Esophagus mucosa (tissue), 1 donor: ENCODE data around the gene SFI1. TPM values are rescaled to one million over a fixed set of nuclear protein-coding genes. Genes with fewer than 3 reads are reported as not detected.

Source experiments
- ATAC-seq: fragments of 200-7000 bp; cut with Tn5 transposase; one replicate; pipeline ENCODE4 v1.9.1; 2020
- total RNA-seq: library from RNA; stranded (reverse); gene quantifications from one replicate; pipeline ENCODE4 v1.2.4, GENCODE V29; 2023
- donor health status: DM: yes; HTN: yes; CAD: no.

The SFI1 gene
- total RNA-seq, 1 donor from 2014 or later = 12.5 TPM

DNA sequence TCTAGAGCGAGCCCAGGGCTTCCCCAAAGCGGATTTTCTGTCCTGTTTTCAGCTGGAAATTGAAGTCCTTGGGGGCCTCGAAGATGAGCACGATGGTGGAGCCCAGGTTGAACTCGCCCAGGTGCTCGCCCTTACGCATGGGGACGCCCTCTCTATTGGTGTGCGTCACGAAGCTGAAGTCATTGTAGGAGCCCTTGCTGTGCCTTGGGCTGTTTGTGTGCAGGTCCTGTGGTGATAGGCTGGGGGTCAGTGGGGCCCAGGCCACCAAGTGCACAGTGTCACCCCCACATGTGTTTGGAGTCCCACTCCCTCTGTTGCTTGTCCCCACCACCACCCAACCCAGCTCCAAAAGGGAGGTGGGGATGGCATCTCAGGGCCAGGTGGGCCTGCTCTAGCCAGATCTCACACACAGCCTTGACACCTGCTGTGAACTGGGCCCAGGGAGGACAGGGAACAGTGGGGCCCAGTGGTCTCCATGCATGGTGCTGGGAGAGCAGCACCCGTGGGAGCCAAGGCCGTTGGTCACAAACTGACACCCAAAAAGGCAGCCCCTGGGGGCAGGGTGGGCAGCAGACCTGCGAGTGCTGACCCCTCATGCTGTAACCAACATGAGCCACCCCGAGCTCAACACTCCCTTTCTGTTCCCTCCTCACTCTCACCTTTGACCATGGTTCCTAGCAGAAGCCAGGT is 123.4 kb downstream of the SFI1 start:
- no peak for ATAC-seq

GRCh38 chr22:31620756-31621480 is 124.6 kb downstream of the SFI1 start:
- no peak for ATAC-seq

GRCh38 chr22:31621507-31622124 is 125.3 kb downstream of the SFI1 start:
- ATAC-seq = no peak

DNA sequence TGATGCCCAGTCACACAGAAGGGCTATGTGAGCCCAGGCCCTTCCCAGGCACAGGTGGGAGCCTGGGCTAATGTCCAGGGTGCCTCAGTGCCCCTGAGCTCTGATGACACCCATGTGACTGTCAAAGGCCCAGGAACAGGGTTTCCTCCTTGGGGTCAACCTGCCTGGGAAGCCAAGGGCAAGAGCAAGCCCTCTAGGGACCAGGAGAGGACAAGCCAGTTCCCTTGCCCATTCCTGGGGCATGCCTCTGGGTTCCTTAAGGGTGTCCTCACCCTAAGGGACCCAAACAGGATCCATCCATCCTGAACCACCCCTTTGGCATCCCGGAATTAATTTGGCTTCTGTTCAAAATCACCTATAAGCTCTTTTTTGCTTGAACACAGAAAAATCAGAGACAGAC is 126.6 kb downstream of the SFI1 start:
- no peak for ATAC-seq

- ATAC-seq = no peak
Measured at GRCh38 chr22:31623592-31624304, 127.4 kb downstream of the SFI1 start.

DNA sequence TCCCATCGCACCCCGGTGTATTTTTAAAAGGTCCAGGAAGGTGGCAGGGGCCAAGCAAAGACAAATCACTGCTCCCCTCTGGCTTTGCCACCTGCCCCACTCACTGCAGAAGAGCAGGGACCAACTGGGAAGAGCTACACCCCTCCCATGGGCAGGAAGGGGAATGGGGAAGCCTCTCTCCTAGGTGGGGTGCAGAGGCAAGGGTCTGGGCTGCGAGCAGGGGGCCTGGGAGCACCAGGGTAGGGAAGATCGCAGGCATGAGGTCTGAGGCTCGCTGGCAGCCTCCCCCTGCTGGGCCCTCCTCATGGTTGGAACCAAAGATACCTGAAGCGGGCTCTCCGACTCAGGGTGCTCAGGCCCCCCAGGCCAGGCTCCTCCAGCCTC is 128.9 kb downstream of the SFI1 start:
- ATAC-seq = no peak

GRCh38 chr22:31625661-31626426 is 129.5 kb downstream of the SFI1 start:
- peak; percentile 8 for ATAC-seq

- ATAC-seq = no peak
Measured at GRCh38 chr22:31626427-31627150, 130.3 kb downstream of the SFI1 start.

DNA sequence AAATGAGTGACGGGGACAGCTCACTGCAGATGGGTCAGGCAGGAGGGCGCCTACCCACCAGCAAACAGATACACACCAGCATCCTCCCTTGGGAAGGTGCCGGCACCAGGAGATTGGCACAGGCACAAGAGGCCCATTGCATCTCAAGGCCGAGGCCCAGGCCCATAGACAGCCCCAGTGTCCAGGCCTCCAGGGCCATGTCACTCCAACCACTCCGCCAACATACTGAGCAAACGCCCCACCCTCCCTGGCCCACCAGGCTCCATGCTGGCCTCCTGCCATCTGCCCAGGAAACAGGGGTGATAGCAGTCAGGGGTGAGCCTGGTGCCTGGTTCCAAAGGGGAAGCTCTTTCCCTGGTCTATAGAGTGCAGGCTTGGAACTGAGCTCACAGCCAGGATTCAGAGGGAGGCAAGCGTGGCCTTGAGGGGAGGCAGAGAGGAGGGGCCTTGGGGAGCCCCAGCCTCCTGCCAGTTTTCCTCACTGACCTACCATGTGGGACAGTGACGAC is 130.9 kb downstream of the SFI1 start:
- ATAC-seq = no peak

DNA sequence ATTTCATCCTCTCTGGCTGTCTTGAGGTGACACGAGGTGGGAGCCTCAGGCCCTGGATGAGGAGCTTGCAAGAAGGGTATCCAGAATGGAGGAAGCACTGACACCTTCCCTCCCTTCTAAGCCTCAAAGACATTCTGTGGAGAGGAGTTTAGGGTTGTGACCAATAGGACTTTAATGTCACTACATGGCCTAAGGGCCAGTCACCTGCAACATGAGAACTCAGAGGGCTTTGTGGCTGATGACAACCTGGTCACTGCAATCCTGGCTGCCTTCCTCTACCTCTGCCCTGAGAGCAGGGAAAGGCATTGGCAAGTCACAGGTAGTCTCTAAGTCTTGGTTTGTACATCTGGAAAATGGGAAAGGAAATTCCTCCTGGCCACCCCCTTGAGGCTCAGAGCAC is 132.0 kb downstream of the SFI1 start:
- no peak for ATAC-seq

GRCh38 chr22:31628969-31629708 is 132.8 kb downstream of the SFI1 start:
- no peak for ATAC-seq

DNA sequence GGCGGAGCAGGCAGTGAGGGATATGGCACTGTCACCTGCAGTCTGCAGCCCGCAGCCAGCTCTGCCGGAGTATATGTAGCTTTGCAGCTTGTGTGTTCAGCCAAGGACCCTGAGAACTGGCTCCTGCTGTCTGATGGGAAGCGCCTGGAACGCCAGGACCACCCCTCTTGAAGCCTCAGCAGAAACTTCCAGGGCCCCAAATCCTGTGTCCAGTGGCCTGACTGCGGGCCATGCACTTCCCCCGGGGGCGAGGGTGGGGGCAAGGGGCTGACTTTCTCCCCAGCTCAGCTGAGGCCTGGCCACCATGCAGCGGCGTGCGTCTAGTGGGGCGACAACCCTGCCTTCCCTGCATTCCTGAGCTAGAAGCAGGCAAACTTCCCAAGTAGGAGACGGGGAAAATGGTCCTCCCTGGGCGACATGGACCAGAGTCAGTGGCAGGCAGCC is 133.4 kb downstream of the SFI1 start:
- ATAC-seq = no peak

DNA sequence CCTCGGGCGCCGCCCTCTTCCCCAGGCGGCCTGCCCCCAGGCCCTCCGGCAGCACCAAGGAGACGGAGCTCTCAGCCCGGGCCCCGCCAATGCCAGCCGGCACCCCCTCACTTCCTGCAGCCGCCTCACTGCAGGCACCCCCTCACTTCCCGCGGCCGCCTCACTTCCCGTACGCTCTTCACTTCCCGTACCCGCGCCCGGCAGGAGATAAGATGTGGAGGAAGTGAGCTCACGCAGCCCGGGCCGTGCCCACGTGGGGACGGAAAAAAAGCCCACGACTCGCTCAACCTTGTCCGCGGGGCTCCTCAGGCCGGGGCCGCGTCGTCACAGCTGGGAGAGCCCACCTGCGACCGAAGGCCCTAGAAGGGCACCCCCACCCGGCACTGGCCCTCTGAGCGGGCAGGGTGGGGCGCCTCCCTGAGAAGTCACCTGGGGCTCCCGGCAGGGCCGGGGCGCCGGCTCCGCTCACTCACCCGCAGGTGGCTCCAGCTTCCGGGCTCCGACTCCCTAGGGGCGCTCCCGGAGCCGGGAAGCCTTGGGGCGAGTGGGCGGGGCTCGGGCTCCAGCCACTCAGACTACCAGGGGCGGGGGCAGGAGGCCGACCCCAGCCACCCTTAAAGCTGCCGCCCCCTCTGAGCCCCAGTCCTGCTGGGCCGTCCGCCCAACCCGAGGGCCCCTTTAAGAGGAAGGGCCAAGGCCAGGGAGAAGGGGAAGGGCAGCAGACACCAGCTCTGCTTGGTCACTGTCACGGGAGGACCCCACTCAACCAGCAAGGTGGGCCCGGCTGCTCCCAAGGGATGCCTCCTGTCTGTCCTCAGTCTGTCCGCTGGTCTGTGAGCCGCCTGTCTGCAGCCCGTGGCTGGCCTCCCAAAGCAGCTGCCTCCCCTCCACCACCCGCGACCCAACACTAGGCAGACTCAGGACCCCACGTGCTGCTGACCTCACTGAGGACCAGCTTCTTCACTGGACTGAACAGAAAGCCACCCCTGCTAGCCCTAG is 134.3 kb downstream of the SFI1 start:
- peak; percentile 73 for ATAC-seq

- no peak for ATAC-seq
Measured at GRCh38 chr22:31631436-31631835, 135.1 kb downstream of the SFI1 start.

DNA sequence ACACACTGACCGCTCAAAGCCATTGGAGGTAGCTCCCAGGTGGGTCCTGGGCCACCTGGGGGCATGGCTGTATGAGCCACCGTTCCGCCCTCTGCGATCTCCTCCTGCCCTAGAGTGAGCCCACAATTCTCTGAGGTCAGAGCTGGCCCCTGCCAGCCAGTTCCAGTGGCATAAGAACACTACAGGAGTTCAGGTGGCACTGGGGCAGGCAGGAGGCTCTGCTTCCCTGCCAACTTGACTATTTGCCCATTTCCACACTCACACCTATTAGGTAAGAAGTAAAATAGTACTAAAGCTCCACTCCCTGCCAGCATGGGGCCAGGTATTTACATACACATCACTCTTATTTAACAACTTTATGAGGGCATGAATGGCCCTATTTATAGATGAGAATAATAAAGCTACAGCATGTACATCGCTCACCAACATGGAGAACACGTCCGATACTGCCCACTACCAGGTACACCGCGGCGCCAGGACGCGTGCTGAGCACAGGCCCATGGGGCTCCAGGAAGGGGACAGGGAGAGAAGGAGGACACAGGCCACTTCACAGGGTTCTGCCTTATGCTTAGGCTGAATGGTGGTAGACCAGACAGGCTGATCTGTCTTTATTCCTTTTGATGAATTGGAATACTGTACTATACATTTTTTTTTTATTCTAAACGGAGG is 139.4 kb downstream of the SFI1 start:
- peak; percentile 5 for ATAC-seq

DNA sequence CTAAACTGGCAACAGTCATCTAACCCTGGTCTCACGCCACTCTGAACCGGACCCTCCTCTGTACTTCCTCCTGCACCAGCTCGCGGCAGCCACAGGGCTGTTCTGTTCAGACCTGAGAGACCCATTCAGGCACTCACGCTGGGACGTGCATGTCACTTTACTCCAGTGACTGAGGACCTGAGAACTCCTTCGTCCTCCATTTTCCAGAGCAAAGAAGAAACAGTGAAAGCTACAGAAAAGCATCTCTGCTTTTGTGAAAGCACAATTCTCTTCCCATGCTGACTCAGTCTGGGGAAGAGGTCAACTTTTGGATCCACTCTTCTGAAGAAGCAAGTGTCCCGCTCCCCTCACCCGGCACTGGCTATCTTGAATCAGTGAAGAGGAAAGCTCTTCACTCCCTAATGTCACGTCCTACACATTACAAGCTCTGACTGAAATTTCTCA is 141.1 kb downstream of the SFI1 start:
- no peak for ATAC-seq

- peak; percentile 28 for ATAC-seq
Measured at GRCh38 chr22:31637891-31638618, 141.7 kb downstream of the SFI1 start.

DNA sequence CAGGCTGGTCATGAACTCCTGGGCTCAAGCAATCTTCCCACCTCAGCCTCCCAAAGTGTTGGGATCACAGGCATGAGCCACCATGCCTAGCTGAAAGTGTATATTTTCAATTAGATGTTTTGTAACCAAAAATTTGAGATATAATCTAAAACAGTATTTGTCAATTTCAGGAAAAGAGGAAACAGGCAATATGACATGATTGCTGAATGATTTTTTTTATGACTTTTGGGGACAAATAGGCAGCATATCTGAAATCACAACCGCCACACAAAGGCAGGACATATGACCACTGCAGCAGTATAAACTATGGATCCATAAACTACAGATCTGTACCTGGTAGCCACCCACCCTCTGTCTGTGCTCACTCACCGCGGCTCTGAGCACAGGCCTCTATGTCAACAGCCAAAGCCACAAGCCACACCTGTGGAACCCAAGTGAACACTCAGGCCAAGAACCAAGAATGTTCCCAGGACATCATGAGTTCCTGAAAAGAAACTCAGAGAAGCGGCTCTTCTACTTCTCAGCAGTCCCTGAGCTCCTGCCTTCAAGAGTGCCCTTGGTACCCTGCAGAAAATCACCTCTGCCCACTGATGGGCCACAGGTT is 143.2 kb downstream of the SFI1 start:
- ATAC-seq = peak; percentile 32
